GM08714 (cell line): Measurements from ENCODE around the gene DNAH8.

Source experiments
- H3K4me3 ChIP-seq: fragments of 200-500 bp; sonication (Bioruptor generic); 2 replicates; pipeline ENCODE4 v1.5.1; 2014; ENCODE audit warnings: mild to moderate bottlenecking, low read length, inconsistent platforms
- ZNF274 ChIP-seq: IDR thresholded peaks from 2 replicates; pipeline ENCODE4 v1.6.1; 2012; ENCODE audit warnings: mild to moderate bottlenecking, low read depth, low read length

DNAH8 gene

DNA sequence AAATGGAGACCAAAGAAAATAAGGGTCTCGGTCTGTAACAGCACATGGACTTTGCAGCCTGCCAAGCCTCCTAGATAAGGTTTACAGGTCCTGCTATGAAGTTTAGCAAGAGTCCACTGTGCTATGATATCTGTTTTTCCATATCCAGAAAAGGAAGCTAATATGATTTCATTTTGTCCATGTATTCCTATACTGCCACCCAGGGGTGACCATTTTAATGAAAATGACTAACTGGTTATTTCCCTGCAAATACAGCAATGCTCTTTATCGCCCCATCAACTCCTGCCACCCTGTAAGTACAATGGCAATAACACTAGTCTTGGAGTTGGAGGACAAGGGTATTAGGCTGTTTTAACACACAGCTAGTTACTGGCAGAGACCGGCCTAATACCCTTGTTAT lies 218.3 kb downstream of the DNAH8 start:
- no peak overlapping the region for H3K4me3 ChIP-seq
- no peak for TF ChIP-seq ZNF274

DNA sequence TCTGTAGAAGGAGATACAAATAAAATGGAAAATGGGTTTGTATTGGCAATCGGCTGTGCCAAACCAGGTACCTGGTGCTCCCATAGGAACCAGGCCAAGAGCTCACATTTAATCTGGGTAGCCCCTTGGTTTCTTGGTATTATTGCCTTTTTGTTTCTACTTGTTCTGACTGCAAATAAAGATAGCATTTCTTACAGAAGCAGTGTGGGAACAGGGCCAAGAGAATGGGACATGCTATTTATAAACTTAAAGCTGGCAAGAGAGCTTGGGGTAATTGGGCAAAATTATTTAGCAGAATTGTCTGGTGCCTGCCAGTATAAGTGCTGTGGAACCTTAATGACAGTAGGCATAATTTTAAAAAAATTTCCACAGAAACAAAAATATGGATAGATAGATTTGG lies 219.9 kb downstream of the DNAH8 start:
- no peak for TF ChIP-seq ZNF274
- H3K4me3 ChIP-seq: no peak overlapping the region

DNA sequence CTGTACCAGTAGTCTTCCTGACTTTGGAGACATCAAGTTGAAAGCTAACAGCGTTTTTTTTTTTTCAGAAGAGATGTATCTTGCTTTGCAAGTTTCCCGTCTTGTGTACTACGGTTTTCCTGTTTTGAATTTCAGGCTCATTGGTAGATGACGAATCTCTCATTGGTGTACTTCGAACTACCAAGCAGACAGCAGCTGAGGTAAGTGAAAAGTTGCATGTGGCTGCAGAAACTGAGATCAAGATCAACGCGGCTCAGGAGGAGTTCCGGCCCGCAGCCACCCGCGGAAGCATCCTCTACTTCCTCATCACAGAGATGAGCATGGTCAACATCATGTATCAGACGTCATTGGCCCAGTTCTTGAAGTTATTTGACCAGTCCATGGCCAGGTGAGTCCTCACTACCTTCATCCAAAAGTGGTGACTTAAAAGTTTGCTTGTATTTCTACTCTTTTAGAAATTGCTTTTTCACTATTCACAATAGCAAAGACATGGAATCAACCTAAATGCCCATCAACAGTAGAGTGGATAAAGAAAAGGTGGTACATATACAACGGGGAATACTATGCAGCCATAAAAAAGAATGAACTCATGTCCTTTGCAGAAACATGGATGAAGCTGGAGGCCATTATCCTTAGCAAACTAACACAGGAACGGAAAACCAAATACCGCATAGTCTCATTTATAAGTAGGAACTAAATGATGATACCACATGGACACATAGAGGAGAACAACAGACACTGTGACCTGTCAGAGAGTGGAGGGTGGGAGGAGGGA lies 222.9 kb downstream of the DNAH8 start:
- no peak for TF ChIP-seq ZNF274
- H3K4me3 ChIP-seq: no peak overlapping the region

DNA sequence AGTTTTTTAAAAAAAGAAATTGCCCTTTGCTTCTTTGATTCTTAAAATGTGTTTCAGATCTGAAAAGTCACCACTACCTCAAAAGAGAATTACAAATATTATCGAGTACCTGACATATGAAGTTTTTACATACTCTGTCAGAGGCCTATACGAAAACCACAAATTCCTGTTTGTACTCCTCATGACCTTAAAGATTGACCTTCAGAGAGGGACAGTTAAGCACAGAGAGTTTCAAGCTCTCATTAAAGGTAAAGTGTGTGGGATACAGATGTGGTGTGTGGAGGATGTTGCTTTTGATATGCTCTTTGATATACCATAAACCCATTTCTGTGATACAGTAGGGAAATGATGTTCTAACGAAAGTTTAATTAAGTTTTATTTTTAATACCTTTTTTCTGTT lies 223.6 kb downstream of the DNAH8 start:
- H3K4me3 ChIP-seq: no peak overlapping the region
- no peak for TF ChIP-seq ZNF274

DNA sequence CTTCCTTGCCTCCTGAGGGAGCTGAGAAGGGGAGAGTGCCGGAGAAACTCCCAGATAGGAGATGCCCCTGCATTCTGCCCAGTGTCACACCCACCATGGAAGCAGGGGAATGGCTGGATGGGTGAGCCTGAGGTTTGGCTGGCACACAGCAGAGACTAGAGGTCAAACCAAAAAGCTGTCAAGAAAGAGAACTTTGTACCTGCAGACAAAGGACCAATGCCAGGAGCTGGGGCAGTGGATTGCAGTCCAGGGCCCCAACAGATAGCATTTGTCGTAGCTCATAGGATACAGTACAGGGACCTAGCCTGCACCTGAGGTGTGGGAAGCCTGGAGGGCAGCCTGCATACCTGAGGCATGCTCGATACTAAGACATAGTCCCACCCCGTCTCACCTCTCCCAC lies 227.3 kb downstream of the DNAH8 start:
- no peak overlapping the region for H3K4me3 ChIP-seq
- no peak for TF ChIP-seq ZNF274

DNA sequence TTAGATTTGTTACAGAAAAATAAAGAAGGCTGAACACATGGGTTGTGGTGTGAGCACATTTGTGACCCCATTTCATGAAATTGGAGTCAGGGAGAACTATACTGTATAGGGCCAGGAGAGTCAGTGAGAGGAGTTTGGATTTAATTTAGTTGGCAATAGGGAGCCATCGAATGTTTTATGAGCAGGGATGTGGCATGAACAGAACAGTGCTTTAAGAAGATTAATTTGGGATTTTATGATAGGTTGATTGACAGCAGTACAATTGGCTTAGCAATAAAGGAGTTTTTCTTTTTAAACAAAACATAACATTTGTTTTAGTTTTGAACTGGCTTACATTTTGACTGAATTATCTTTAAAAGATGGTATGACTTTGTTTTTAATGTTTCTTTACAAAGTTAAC lies 227.9 kb downstream of the DNAH8 start:
- no peak for TF ChIP-seq ZNF274
- no peak overlapping the region for H3K4me3 ChIP-seq

DNA sequence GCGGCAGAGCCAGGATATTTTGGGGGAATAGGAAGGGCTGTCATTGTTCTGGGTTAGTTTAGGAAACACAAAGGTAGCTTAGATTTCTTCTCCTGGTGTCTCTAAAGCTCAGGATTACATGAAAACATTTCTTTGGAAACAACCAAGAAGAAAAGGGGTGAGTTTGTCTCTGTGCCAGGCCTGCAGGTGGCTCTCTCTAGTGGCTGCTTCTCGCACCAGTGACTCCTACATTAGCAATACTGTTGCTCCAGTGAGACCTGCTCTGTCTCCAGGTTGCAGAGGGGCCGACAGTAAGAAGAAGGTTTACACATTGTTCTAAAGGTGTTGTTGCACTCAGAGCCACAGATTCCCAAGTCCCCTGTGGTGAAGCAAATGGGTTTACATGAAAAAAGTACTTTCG lies 228.9 kb downstream of the DNAH8 start:
- H3K4me3 ChIP-seq: no peak overlapping the region
- no peak for TF ChIP-seq ZNF274

DNA sequence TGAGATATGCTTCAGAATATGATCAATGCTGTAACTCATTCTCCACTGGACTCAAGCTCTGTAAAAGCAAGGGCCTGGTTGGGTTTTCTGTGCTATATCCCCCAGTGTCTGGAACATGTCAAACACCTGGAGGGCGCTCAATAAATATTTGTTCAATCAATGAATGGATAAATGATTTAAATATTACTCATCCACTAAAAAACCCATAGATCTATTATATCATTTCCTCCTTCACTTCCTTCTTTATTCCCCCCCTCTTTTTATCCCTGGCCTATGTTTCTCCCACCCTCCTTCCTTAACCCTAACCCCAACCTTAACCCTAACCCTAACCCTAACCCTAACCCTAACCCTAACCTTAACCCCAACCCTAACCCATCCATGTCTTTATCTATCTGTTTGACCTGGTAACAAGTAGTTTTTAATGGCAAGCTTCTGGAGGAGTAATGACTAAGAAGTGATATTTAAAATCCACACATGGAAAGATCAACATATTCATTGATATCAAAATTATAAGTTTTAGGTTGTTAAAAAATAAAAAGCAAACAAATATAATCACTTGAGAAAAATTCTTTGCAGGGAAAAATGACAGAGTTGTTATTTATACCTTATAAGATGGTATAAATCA lies 229.7 kb downstream of the DNAH8 start:
- H3K4me3 ChIP-seq: no peak overlapping the region
- TF ChIP-seq ZNF274: no peak

DNA sequence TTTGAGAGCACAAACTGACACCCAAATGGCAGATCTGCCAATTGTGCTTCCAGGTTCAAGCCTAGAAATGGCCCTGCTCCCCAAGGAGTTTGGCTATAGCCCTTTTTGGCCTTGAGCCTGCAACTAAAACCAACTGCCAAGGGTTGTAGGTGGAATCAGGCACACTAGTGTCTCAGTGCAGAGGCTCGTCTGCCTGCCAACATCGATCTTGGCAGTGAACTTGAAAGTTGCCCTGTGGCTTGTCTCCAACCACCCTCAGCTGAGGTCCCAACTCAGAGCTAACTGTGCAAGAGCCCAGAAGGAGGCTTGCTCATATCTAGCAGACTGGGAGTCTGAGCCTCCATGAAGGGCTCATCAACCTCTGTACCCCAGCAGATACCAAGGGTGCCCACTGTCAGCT lies 240.8 kb downstream of the DNAH8 start:
- H3K4me3 ChIP-seq: no peak overlapping the region
- TF ChIP-seq ZNF274: no peak

DNA sequence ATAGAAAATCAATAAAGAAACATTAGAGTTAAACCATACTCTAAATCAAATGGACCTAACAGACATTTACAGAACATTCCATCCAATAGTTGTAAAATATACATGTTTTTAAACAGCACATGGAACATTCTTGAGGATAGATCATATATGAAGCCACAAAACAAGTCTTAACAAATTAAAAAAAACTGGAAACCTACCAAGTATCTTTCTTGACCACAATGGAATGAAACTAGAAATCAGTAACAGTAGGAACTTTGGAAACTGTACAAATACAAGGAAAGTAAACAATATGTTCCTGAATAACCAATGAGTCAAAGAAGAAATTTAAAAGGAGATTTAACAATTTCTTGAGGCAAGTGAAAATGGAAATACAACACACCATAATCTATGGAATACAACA lies 242.3 kb downstream of the DNAH8 start:
- H3K4me3 ChIP-seq: no peak overlapping the region
- no peak for TF ChIP-seq ZNF274

DNA sequence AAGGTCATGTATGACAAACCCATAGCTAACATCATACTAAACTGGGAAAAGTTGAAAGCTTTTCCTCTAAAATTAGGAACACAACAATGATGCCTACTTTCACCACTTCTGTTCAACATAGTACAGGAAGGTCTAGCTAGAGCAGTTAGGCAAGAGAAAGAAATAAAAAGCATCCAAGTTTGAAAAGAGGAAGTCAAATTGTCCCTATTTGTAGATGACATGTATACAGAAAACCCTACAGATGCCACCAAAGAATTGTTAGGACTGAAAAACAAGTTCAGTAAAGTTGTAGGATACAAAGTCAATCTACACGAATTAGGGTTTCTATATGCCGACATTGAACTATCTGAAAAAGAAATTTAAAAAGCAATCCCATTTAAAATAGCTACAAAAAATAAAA lies 244.0 kb downstream of the DNAH8 start:
- TF ChIP-seq ZNF274: no peak
- H3K4me3 ChIP-seq: no peak overlapping the region

DNA sequence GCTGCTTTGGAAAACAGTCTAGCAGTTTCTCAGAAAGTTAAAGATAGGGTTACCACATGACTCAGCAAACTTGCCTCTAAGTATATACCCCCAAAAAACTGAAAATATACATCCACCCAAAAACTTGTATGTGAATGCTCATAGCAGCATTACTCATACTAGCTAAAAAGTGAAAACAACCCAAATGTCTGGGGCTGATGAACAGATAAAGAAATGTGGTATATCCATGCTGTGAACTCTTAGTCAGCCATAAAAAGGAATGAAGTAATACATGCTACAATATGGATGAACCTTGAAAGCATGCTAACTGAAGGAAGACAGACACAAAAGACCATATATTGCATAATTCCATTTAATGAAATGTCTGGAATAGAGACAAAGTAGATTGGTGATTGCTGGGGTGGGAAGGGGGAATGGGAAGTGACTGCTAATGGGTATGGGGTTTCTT lies 253.6 kb downstream of the DNAH8 start:
- TF ChIP-seq ZNF274: no peak
- no peak overlapping the region for H3K4me3 ChIP-seq

DNA sequence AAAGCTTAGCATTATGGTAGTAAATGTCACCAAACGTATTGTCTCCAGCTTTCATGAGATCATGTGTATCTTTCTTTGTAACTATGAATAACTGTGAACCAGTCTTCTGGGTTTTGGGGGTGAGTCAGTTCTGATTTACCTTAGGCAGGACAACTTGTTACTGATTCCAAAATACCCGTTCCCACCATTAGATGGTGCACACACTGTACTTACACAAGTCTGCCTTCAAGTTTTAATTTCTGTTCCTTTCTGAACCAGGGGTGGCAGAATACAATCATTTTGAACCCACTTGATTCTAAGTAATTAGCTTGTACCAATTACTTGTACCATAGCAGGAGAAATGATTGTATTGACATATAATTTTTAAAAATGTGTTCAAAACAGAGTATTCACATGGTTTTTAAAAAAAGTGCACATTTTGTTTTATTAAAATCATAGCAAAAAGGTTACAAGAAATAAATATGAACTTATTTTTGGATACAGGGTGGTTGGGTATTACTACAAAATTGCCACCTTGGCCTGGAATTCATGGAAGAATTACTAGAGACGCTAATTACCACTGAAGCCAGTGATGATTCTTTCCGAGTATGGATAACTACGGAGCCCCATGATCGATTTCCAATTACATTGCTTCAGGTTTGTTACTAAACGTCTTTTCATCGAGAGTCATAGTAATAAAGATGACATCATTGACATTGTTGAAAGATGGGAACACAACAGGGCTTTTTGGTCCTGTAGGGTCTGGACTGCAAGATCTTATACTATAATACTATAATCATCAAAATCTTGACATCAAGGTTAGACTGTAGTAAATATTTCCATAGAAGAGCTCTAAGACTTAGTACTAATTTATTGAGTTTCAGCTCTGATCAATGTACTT lies 258.3 kb downstream of the DNAH8 start:
- no peak for TF ChIP-seq ZNF274
- H3K4me3 ChIP-seq: no peak overlapping the region

DNA sequence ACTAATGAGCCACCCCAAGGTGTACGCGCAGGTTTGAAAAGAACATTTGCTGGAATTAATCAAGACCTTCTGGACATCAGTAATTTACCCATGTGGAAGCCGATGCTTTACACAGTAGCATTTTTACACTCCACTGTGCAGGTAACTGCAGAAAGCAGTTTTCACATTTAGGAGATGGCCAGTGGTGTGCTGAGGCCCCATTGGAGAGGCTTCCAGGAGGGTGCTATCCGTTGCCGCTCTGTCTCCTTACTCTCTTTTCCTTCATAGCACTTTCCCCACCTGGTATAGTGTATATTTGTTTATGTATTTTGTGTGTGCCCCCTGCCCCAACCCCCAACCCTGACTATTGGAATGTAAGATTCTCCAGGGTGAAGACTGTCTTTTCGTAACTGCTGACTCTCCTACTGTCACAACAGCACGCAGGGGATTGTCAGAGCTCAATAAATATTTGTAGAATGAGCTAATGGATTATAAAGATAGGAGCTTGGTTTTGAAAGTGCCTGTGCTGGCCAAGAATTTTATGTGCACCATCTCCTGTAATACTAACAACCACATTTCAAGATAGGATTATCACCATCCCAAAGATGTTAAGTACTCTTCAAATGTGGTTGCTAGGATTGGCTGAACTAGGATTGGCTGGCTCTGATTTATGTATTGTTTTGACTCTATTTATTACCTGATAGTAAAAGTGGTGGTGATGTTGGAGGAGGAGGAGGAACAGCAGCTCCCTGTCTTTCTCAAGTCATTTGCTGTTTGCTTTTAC lies 259.5 kb downstream of the DNAH8 start:
- TF ChIP-seq ZNF274: no peak
- H3K4me3 ChIP-seq: no peak overlapping the region
